ENCODE data around the gene ZFP36. TPM values are rescaled to one million over a fixed set of nuclear protein-coding genes. Genes with fewer than 3 reads are reported as not detected.

ZFP36 gene
- total RNA-seq, 1 donor from 2014 or later: 3.1 TPM

GRCh38 chr19:39390751-39391437 is 15.8 kb upstream of the ZFP36 start, which contains the start of the genes MED29 and PAF1:
Gene MED29, plus strand, starts transcription at chr19:39391378. Its CDS starts 45 bp downstream, at chr19:39391423.
Gene PAF1, minus strand, starts transcription at chr19:39391106. Its CDS starts 242 bp downstream, at chr19:39390864.
- Mint-ChIP-seq H3K36me3 (ENCODE audit: unreplicated experiment) (no peaks in the 10 kb centered on the region), H3K9me3 (ENCODE audit: unreplicated experiment) (peaks cover 9% of the 10 kb centered on the region), H3K4me3 (ENCODE audit: unreplicated experiment) (peak within 1 kb of the TSS; percentile 100)

GRCh38 chr19:39397360-39398296 is 9.0 kb upstream of the ZFP36 start:
- Mint-ChIP-seq H3K27ac (ENCODE audit: unreplicated experiment) (peak overlapping the region; percentile 70), H3K4me3 (ENCODE audit: unreplicated experiment) (peak overlapping the region; percentile 57)

More at GRCh38 chr19:39390751-39391437, 15.8 kb upstream of the ZFP36 start, which contains the start of the genes MED29 and PAF1:
- DNase-seq: peak; percentile 92
- H3K27ac Mint-ChIP-seq (ENCODE audit: unreplicated experiment): peak within 1 kb of the TSS; percentile 86
- H3K4me1 Mint-ChIP-seq (ENCODE audit: low read depth, unreplicated experiment): peaks cover 5% of the 10 kb centered on the region
- peaks cover 5% of the 10 kb centered on the region for H3K27me3 Mint-ChIP-seq (ENCODE audit: unreplicated experiment)
- TF ChIP-seq CTCF (IDR thresholded peaks at IDR 0.05; ENCODE audit: partially characterized antibody, unreplicated experiment): no peak

GRCh38 chr19:39398297-39398864 is 8.3 kb upstream of the ZFP36 start:
- Mint-ChIP-seq H3K4me3 (ENCODE audit: unreplicated experiment) (no peak overlapping the region), H3K36me3 (ENCODE audit: unreplicated experiment) (no peaks in the 10 kb centered on the region), H3K27me3 (ENCODE audit: unreplicated experiment) (peaks cover 13% of the 10 kb centered on the region), H3K9me3 (ENCODE audit: unreplicated experiment) (peaks cover 17% of the 10 kb centered on the region), H3K4me1 (ENCODE audit: low read depth, unreplicated experiment) (peaks cover 16% of the 10 kb centered on the region), H3K27ac (ENCODE audit: unreplicated experiment) (no peak overlapping the region)
- DNase-seq: no peak
- TF ChIP-seq CTCF (IDR thresholded peaks at IDR 0.05; ENCODE audit: partially characterized antibody, unreplicated experiment): no peak

More at GRCh38 chr19:39397360-39398296, 9.0 kb upstream of the ZFP36 start:
- Mint-ChIP-seq H3K9me3 (ENCODE audit: unreplicated experiment) (peaks cover 17% of the 10 kb centered on the region), H3K4me1 (ENCODE audit: low read depth, unreplicated experiment) (peaks cover 16% of the 10 kb centered on the region), H3K36me3 (ENCODE audit: unreplicated experiment) (no peaks in the 10 kb centered on the region), H3K27me3 (ENCODE audit: unreplicated experiment) (peaks cover 11% of the 10 kb centered on the region)
- peak; percentile 87 for TF ChIP-seq CTCF (IDR thresholded peaks at IDR 0.05; ENCODE audit: partially characterized antibody, unreplicated experiment)
- DNase-seq: peak; percentile 94

GRCh38 chr19:39399668-39400050 is 7.0 kb upstream of the ZFP36 start:
- Mint-ChIP-seq H3K27me3 (ENCODE audit: unreplicated experiment) (peaks cover 13% of the 10 kb centered on the region), H3K9me3 (ENCODE audit: unreplicated experiment) (peaks cover 19% of the 10 kb centered on the region), H3K4me1 (ENCODE audit: low read depth, unreplicated experiment) (peaks cover 18% of the 10 kb centered on the region), H3K4me3 (ENCODE audit: unreplicated experiment) (peak overlapping the region; percentile 12), H3K36me3 (ENCODE audit: unreplicated experiment) (no peaks in the 10 kb centered on the region), H3K27ac (ENCODE audit: unreplicated experiment) (peak overlapping the region; percentile 7)
- DNase-seq: no peak
- TF ChIP-seq CTCF (IDR thresholded peaks at IDR 0.05; ENCODE audit: partially characterized antibody, unreplicated experiment): no peak

All from glutamatergic neuron (in vitro differentiated cells).